ENCODE results near the gene FCER1A. TPM values are rescaled to one million over a fixed set of nuclear protein-coding genes. Genes with fewer than 3 reads are reported as not detected.
A peak's percentile ranks its signal among the peaks of the same experiment; 100 is the strongest.

The FCER1A gene
- total and polyA plus RNA-seq, 2 experiments from 2014 or later, result not detected

- H3K4me3 ChIP-seq, result no peak overlapping the region
- H4K20me1 ChIP-seq (replicated peaks; ENCODE audit: insufficient read depth), result no peaks in the 10 kb centered on the region
- H3K9me2 ChIP-seq (ENCODE audit: insufficient read depth), result no peaks in the 10 kb centered on the region
- no peak for TF ChIP-seq ZNF462 (CRISPR knock-in tag; IDR thresholded peaks at IDR 0.05)
- peak overlapping the region; percentile 14 for H2AFZ ChIP-seq
- Mint-ChIP-seq H3K27me3 (ENCODE audit: insufficient read depth, low read depth, poor library complexity) (no peaks in the 10 kb centered on the region), H3K4me3 (no peak overlapping the region), H3K27ac (no peak overlapping the region), H3K36me3 (ENCODE audit: low read depth) (no peaks in the 10 kb centered on the region), H3K4me1 (peaks cover 2% of the 10 kb centered on the region; the same call in 1 of the 3 replicates), H3K9me3 (no peaks in the 10 kb centered on the region)
- peak; percentile 2 for DNase-seq (ENCODE audit: low spot score)
- no peak for ATAC-seq
- H3K27ac ChIP-seq (ENCODE audit: low read depth), result no peak overlapping the region
- H3K4me1 ChIP-seq (ENCODE audit: insufficient read depth), result no peaks in the 10 kb centered on the region
- H3F3A ChIP-seq (replicated peaks; ENCODE audit: low read depth), result no peaks in the 10 kb centered on the region
- H3K36me3 ChIP-seq (ENCODE audit: insufficient read depth), result no peaks in the 10 kb centered on the region
- H3K27me3 ChIP-seq (ENCODE audit: insufficient read depth), result no peaks in the 10 kb centered on the region
- H3K4me2 ChIP-seq, result no peak overlapping the region
- H3K79me2 ChIP-seq (replicated peaks; ENCODE audit: insufficient read depth), result no peaks in the 10 kb centered on the region
These were observed 39.6 kb downstream of the FCER1A start for GRCh38 chr1:159341736-159342135.

- Histone ChIP-seq H3K9me2 (ENCODE audit: insufficient read depth) (no peaks in the 10 kb centered on the region), H3K79me2 (replicated peaks; ENCODE audit: insufficient read depth) (no peaks in the 10 kb centered on the region), H3K4me2 (no peak overlapping the region), H3K4me3 (no peak overlapping the region), H3K27me3 (ENCODE audit: insufficient read depth) (no peaks in the 10 kb centered on the region), H4K20me1 (replicated peaks; ENCODE audit: insufficient read depth) (no peaks in the 10 kb centered on the region), H3K4me1 (ENCODE audit: insufficient read depth) (no peaks in the 10 kb centered on the region), H3F3A (replicated peaks; ENCODE audit: low read depth) (no peaks in the 10 kb centered on the region), H2AFZ (no peak overlapping the region), H3K36me3 (ENCODE audit: insufficient read depth) (no peaks in the 10 kb centered on the region), H3K27ac (ENCODE audit: low read depth) (no peak overlapping the region)
- peaks cover under 1% of the 10 kb centered on the region; the same call in 1 of the 3 replicates for H3K9me3 Mint-ChIP-seq
- H3K36me3 Mint-ChIP-seq (ENCODE audit: low read depth), result no peaks in the 10 kb centered on the region
- ATAC-seq, result no peak
- no peaks in the 10 kb centered on the region for H3K27me3 Mint-ChIP-seq (ENCODE audit: insufficient read depth, low read depth, poor library complexity)
- H3K4me1 Mint-ChIP-seq, result peaks cover 2% of the 10 kb centered on the region; the same call in 1 of the 3 replicates
- H3K27ac Mint-ChIP-seq, result no peak overlapping the region
- no peak overlapping the region for H3K4me3 Mint-ChIP-seq
- no peak for DNase-seq (ENCODE audit: low spot score)
- TF ChIP-seq EZH2 (IDR thresholded peaks at IDR 0.05; ENCODE audit: low read depth, unreplicated experiment), result no peak
- no peak for TF ChIP-seq ZNF331 (CRISPR knock-in tag; IDR thresholded peaks at IDR 0.05; ENCODE audit: low read depth)
- no peak for TF ChIP-seq JUNB (IDR thresholded peaks at IDR 0.05; ENCODE audit: unreplicated experiment)
- no peak for TF ChIP-seq ZNF462 (CRISPR knock-in tag; IDR thresholded peaks at IDR 0.05)
- TF ChIP-seq ZNF114 (CRISPR knock-in tag; IDR thresholded peaks at IDR 0.05), result no peak
- no peak for TF ChIP-seq STAT1 (IDR thresholded peaks at IDR 0.05; ENCODE audit: unreplicated experiment)
These were observed 40.8 kb downstream of the FCER1A start for GRCh38 chr1:159342761-159343425.
